Right ventricle myocardium superior (tissue), 1 donor: Measurements from ENCODE around the gene SNORC. TPM values are rescaled to one million over a fixed set of nuclear protein-coding genes. Genes with fewer than 3 reads are reported as not detected.

Source experiments
- total RNA-seq: library from RNA; stranded (reverse); fragmentation: NEBNext Ultra II Directional; extraction: Animal tissue kit (Norgen Biotek cat#: 25700); gene quantifications from one replicate; pipeline ENCODE4 v1.2.1, GENCODE V29; 2021
- donor health status: DM: no; HTN: yes; CAD: no; lungs with severe emphysema.

Gene SNORC
- total RNA-seq, 1 donor from 2014 or later = 0.70 TPM

Other genes with a start within 250 kb of the SNORC start
- gene EFHD1, start 236.7 kb upstream of the SNORC start, total RNA-seq = 24.3 TPM
- gene GIGYF2, start 172.9 kb upstream of the SNORC start, total RNA-seq = 60.2 TPM
- gene KCNJ13, start 93.7 kb upstream of the SNORC start, total RNA-seq = not detected
- gene NGEF, start 143.0 kb downstream of the SNORC start, total RNA-seq = not detected
- gene NEU2, start 162.4 kb downstream of the SNORC start, total RNA-seq = not detected
- gene INPP5D, start 190.1 kb downstream of the SNORC start, total RNA-seq = 4.6 TPM